PC-3 (cell line): ENCODE results near the gene PCAT7.

ENCODE experiments used
- CTCF ChIP-seq: fragments of 300-600 bp; sonication (generic); conservative IDR thresholded peaks from 2 replicates; pipeline ENCODE4 v1.5.1; 2017; ENCODE audit warnings: antibody characterized with exemption, low read depth, mild to moderate bottlenecking, low read length
- EZH2 ChIP-seq: fragments of 300-600 bp; sonication (generic); IDR thresholded peaks from one replicate; pipeline ENCODE4 v1.6.1; 2017; ENCODE audit warnings: antibody characterized with exemption, mild to moderate bottlenecking, low read length; ENCODE audit not compliant: unreplicated experiment

- no peak for TF ChIP-seq CTCF
- TF ChIP-seq EZH2 = no peak
Observed at GRCh38 chr9:94554078-94554438, 825 bp upstream of the PCAT7 start.
